K562 (cell line): Measurements from ENCODE around the gene GLRX3. TPM values are rescaled to one million over a fixed set of nuclear protein-coding genes. Genes with fewer than 3 reads are reported as not detected.

Experiments
- ATAC-seq: fragments of 200-7000 bp; cut with Tn5 transposase; 3 replicates; pipeline ENCODE4 v1.9.1; 2020; ENCODE audit warnings: moderate library complexity
- BruUV-seq: library from RNA; stranded (reverse); fragments of 400-500 nt; replicated peaks from 2 replicates; lab custom pipeline; 2021; lab: Mats Ljungman, UMichigan
- CTCF ChIA-PET: fragments of 300-600 bp; formaldehyde crosslinking; extraction: SDS; loops from one replicate; lab custom pipeline; 2021; ENCODE audit warnings: low intra/inter-chr PET ratio; lab: Yijun Ruan, JAX
- POLR2A ChIA-PET: fragments of 300-600, 350-650 bp; sonication (Branson Sonifier 250); formaldehyde crosslinking; extraction: SDS; loops from one replicate; lab custom pipeline; 2021; ENCODE audit warnings: antibody characterized with exemption, inconsistent platforms; lab: Yijun Ruan, JAX
- DNase-seq, 4 experiments: peaks; one replicate each; pipeline versions ENCODE4 v3.0.0 to v3.0.0-alpha.2; 2011 to 2018; ENCODE audit warnings: low spot score in 3 of 4, mixed read lengths in 3 of 4; ENCODE audit errors: extremely low read depth in 1 of 4
- FAIRE-seq: peaks from 2 replicates; lab custom pipeline; 2011; peaks lifted over from hg19 to GRCh38; lab: Jason Lieb, UNC
- H2AFZ ChIP-seq: 2 replicates; pipeline ENCODE4 v1.6.0; 2011; ENCODE audit warnings: low read depth, low read length, control low read depth, inconsistent platforms
- H3K27ac ChIP-seq: fragments of 200-600 bp; 3 replicates; pipeline ENCODE4 v1.8.0; 2011; ENCODE audit warnings: low read depth, mild to moderate bottlenecking, control low read depth, inconsistent platforms, low read length, moderate library complexity, mixed read lengths; ENCODE audit errors: extremely low read depth
- H3K27me3 ChIP-seq, 2 experiments: fragments of 300-600 bp in 1 of 2; 2 replicates in 1 of 2; 3 replicates in 1 of 2; pipeline versions ENCODE4 v1.6.0 to v1.8.0; 2011; ENCODE audit warnings: inconsistent platforms in 2 of 2, low read length in 2 of 2, mild to moderate bottlenecking in 1 of 2, mixed read lengths in 1 of 2, moderate library complexity in 1 of 2; ENCODE audit not compliant: control insufficient read depth in 2 of 2, insufficient read depth in 2 of 2
- H3K36me3 ChIP-seq: fragments of 300-600 bp; 3 replicates; pipeline ENCODE4 v1.8.0; 2011; ENCODE audit warnings: mild to moderate bottlenecking, low read length, inconsistent platforms; ENCODE audit not compliant: control insufficient read depth, insufficient read depth
- H3K4me1 ChIP-seq, 2 experiments: fragments of 200-600 bp in 1 of 2; replicated peaks in 1 of 2; 2 replicates in 1 of 2; 3 replicates in 1 of 2; pipeline versions ENCODE4 v1.5.1 to v1.8.0; 2011; ENCODE audit warnings: inconsistent platforms in 2 of 2, low read length in 2 of 2, mild to moderate bottlenecking in 1 of 2, mixed read lengths in 1 of 2, moderate library complexity in 1 of 2; ENCODE audit not compliant: control insufficient read depth in 2 of 2, insufficient read depth in 2 of 2
- H3K4me2 ChIP-seq: 2 replicates; pipeline ENCODE4 v1.6.1; 2011; ENCODE audit warnings: low read length, control low read depth, inconsistent platforms, mixed read lengths; ENCODE audit not compliant: insufficient read depth
- H3K4me3 ChIP-seq: fragments of 200-600 bp; sonication (generic), shearing (Covaris generic); 2 replicates; pipeline ENCODE4 v1.5.1; 2016; ENCODE audit warnings: control low read depth, inconsistent platforms
- H3K79me2 ChIP-seq: fragments of 200-600 bp; 3 replicates; pipeline ENCODE4 v1.8.0; 2011; ENCODE audit warnings: low read length, inconsistent platforms; ENCODE audit not compliant: control insufficient read depth, insufficient read depth
- H3K9ac ChIP-seq, 2 experiments: 2 replicates each; pipeline versions ENCODE4 v1.6.0 to v1.6.1; 2011; ENCODE audit warnings: low read depth in 2 of 2, low read length in 2 of 2, control low read depth in 1 of 2, inconsistent platforms in 1 of 2, mild to moderate bottlenecking in 1 of 2, mixed read lengths in 1 of 2; ENCODE audit not compliant: insufficient read depth in 1 of 2
- H3K9me1 ChIP-seq: one replicate; pipeline ENCODE4 v1.6.0; 2011; ENCODE audit warnings: inconsistent platforms, mild to moderate bottlenecking, low read length, moderate library complexity; ENCODE audit not compliant: control insufficient read depth, insufficient read depth
- H3K9me3 ChIP-seq: replicated peaks from 2 replicates; pipeline ENCODE4 v1.5.1; 2011; ENCODE audit warnings: low read depth, low read length, inconsistent platforms; ENCODE audit not compliant: control insufficient read depth, insufficient read depth
- H4K20me1 ChIP-seq: replicated peaks from 2 replicates; pipeline ENCODE4 v1.6.1; 2011; ENCODE audit warnings: low read length, inconsistent platforms, mixed read lengths; ENCODE audit not compliant: control insufficient read depth, insufficient read depth
- CBFA2T3 ChIP-seq: fragments of 450-650 bp; IDR thresholded peaks from 2 replicates; pipeline ENCODE4 v1.6.1; 2017
- MCM7 ChIP-seq, 2 experiments: fragments of 450-650 bp; IDR thresholded peaks; 2 replicates each; pipeline ENCODE4 v1.6.1; 2016 to 2018
- NFIC ChIP-seq: fragments of 450-650 bp; IDR thresholded peaks from 2 replicates; pipeline ENCODE4 v1.6.1; 2017; ENCODE audit warnings: mild to moderate bottlenecking, inconsistent platforms
- NRF1 ChIP-seq, 2 experiments: fragments of 450-650 bp; IDR thresholded peaks in 1 of 2; conservative IDR thresholded peaks in 1 of 2; 2 replicates each; pipeline ENCODE4 v1.6.1; 2014; ENCODE audit warnings: mild to moderate bottlenecking in 2 of 2
- POLR2B ChIP-seq: fragments of 450-650 bp; IDR thresholded peaks from 2 replicates; pipeline ENCODE4 v1.6.1; 2018; ENCODE audit warnings: low read depth; ENCODE audit not compliant: partially characterized antibody
- POLR2H ChIP-seq: IDR thresholded peaks from 2 replicates; pipeline ENCODE4 v1.6.1; 2016; ENCODE audit warnings: missing genetic modification characterization, low read depth, mild to moderate bottlenecking, control low read depth, missing compliant biosample characterization, moderate library complexity
- POLR3G ChIP-seq: IDR thresholded peaks from 2 replicates; pipeline ENCODE4 v1.6.1; 2011; ENCODE audit not compliant: insufficient read length, insufficient replicate concordance; ENCODE audit errors: extremely low read depth
- RBM17 ChIP-seq: fragments of 200-400 bp; formaldehyde crosslinking; IDR thresholded peaks from 2 replicates; pipeline ENCODE4 v1.6.1; 2017; ENCODE audit warnings: low read depth, mild to moderate bottlenecking, low read length, borderline replicate concordance
- SP2 ChIP-seq: IDR thresholded peaks from 2 replicates; pipeline ENCODE4 v1.6.1; 2011; ENCODE audit warnings: mild to moderate bottlenecking, low read depth, low read length, moderate library complexity; ENCODE audit not compliant: poor library complexity, severe bottlenecking; ENCODE audit errors: extremely low read depth
- ZNF668 ChIP-seq: fragments of 250-450 bp; sonication (Bioruptor Pico); IDR thresholded peaks from 2 replicates; pipeline ENCODE4 v1.8.0; 2022; ENCODE audit warnings: mild to moderate bottlenecking, inconsistent platforms
- ZNF778 ChIP-seq: fragments of 450-650 bp; formaldehyde crosslinking; IDR thresholded peaks from 2 replicates; pipeline ENCODE4 v1.4.0; 2020; ENCODE audit warnings: mild to moderate bottlenecking, moderate library complexity
- WGBS: fragments of 100-300 bp; shearing (Covaris generic); methylation state at CpG from one replicate; pipeline ENCODE4 v1.1.6; 2016; ENCODE audit warnings: low coverage, mixed read lengths; ENCODE audit not compliant: insufficient coverage; ENCODE audit errors: missing lambda C conversion rate; 5-methylcytosine and 5-hydroxymethylcytosine counted together
- in situ Hi-C: fragments of 300-500 bp; cut with MboI; formaldehyde crosslinking; loops from 4 replicates; pipeline ENCODE4 v1.15.0; 2018; ENCODE audit warnings: inconsistent platforms, mixed read lengths
- intact Hi-C: fragments of 100-400 bp; cut with micrococcal nuclease; formaldehyde crosslinking; loops from 2 replicates; pipeline ENCODE4 v1.14.2; 2022
- polyA plus RNA-seq, 8 experiments: library from polyadenylated mRNA; depleted of rRNA in 4 of 8; stranded (reverse) in 5 of 8; unstranded in 3 of 8; fragments of >200 nt; fragmentation: Nextera tagmentation in 2 of 8; fragmentation: Illumina TruSeq in 1 of 8; extraction: Ambion mirVana in 2 of 8; extraction: Trizol in 1 of 8; gene quantifications; 2 replicates each; pipeline versions ENCODE4 v1.2.1 to v1.2.3, GENCODE V29; 2011 to 2014; ENCODE audit warnings: inconsistent platforms in 1 of 8, missing spikeins in 1 of 8
- total RNA-seq, 7 experiments: library from RNA; depleted of rRNA in 6 of 7; stranded (reverse); fragments of >200 nt in 6 of 7; fragmentation: Illumina TruSeq in 2 of 7; extraction: Trizol in 2 of 7; gene quantifications; 2 replicates each; pipeline versions ENCODE4 v1.2.1 to v1.2.3, GENCODE V29; 2011 to 2021; ENCODE audit warnings: low replicate concordance in 1 of 7
- TF ChIP-seq, protein P1 (sequence below): fragments of 250-450 bp; sonication (Bioruptor Pico); IDR thresholded peaks from 2 replicates; pipeline ENCODE4 v1.5.0; 2020; ENCODE audit warnings: mild to moderate bottlenecking
- TF ChIP-seq, protein P2 (sequence below): fragments of 200-800 bp; sonication (Bioruptor generic); IDR thresholded peaks from 2 replicates; pipeline ENCODE4 v1.6.1; 2016; ENCODE audit warnings: missing genetic modification characterization, missing compliant biosample characterization
- TF ChIP-seq, protein P3 (sequence below): sonication (generic); formaldehyde crosslinking; IDR thresholded peaks from 2 replicates; pipeline ENCODE4 v1.9.0; 2022; ENCODE audit warnings: mild to moderate bottlenecking, missing genetic modification reagents
- TF ChIP-seq, protein P4 (sequence below): fragments of 450-650 bp; IDR thresholded peaks from 2 replicates; pipeline ENCODE4 v1.6.1; 2016; ENCODE audit warnings: antibody characterized with exemption

GLRX3 gene
- total and polyA plus RNA-seq, 9 of the 15 experiments (the other 6 are each of a cell fraction or from before 2014, with no cell fraction given): 115 to 190 (median 169) TPM

DNA sequence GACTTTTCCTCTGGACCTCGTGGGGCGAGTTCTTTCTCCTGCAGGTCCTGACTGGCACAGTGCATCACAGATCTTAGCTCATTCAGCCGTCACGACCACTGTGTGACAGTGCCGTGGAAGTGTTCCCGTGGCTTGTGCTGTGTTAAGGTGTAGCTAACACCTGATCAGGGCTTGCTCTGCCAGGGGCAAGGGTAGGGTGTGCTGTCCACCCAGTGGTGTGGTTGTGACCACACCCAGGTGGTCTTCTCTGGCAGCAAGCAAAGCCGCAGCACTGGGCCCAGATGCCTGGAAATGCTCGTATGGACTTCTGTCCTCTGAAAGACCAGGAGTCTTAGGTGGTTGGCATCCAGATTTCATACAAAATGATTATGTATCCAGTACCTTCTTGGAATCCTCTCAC lies 86.2 kb downstream of the GLRX3 start:
- no peak overlapping the region for H2AFZ ChIP-seq
- DNase-seq (no peak), FAIRE-seq (no peak), ATAC-seq (no peak)
- no peak overlapping the region for H3K9ac ChIP-seq
- H3K36me3 ChIP-seq: no peaks in the 10 kb centered on the region
- intact Hi-C loops: no loop called here
- no peak overlapping the region for H3K4me2 ChIP-seq
- no TSS peak for BruUV-seq
- in situ Hi-C loops: no loop called here
- H3K79me2 ChIP-seq: no peaks in the 10 kb centered on the region
- H3K27ac ChIP-seq: no peak overlapping the region
- no peaks in the 10 kb centered on the region for H3K9me3 ChIP-seq
- 25% methylated on average over 4 of the region's 8 CpGs for WGBS
- H3K4me3 ChIP-seq: no peak overlapping the region
- CTCF ChIA-PET: no interaction called here
- no peaks in the 10 kb centered on the region; the same call in 1 of the 2 replicates for H4K20me1 ChIP-seq
- POLR2A ChIA-PET: interaction anchor here (0.6 kb wide), 1 partner anchor 47 kb away, joined by 3 read pairs; no protein-coding TSS in a partner anchor
- peaks cover 2% of the 10 kb centered on the region for H3K9me1 ChIP-seq
- no peaks in the 10 kb centered on the region; a peak in 1 of 5 replicates for H3K27me3 ChIP-seq
- H3K4me1 ChIP-seq: peaks cover 0 to 5% of the 10 kb centered on the region in 2 experiments; a peak in 2 of 5 replicates
- no peak for TF ChIP-seq ZNF668 (CRISPR knock-in tag)
- TF ChIP-seq NRF1 (conservative IDR thresholded peaks at IDR 0.05 in 1 of 2, IDR thresholded peaks at IDR 0.05 in 1 of 2): no peak
- TF ChIP-seq, protein P1, sequence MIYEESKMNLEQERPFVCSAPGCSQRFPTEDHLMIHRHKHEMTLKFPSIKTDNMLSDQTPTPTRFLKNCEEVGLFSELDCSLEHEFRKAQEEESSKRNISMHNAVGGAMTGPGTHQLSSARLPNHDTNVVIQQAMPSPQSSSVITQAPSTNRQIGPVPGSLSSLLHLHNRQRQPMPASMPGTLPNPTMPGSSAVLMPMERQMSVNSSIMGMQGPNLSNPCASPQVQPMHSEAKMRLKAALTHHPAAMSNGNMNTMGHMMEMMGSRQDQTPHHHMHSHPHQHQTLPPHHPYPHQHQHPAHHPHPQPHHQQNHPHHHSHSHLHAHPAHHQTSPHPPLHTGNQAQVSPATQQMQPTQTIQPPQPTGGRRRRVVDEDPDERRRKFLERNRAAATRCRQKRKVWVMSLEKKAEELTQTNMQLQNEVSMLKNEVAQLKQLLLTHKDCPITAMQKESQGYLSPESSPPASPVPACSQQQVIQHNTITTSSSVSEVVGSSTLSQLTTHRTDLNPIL (CRISPR knock-in tag): no peak
- TF ChIP-seq, protein P2, sequence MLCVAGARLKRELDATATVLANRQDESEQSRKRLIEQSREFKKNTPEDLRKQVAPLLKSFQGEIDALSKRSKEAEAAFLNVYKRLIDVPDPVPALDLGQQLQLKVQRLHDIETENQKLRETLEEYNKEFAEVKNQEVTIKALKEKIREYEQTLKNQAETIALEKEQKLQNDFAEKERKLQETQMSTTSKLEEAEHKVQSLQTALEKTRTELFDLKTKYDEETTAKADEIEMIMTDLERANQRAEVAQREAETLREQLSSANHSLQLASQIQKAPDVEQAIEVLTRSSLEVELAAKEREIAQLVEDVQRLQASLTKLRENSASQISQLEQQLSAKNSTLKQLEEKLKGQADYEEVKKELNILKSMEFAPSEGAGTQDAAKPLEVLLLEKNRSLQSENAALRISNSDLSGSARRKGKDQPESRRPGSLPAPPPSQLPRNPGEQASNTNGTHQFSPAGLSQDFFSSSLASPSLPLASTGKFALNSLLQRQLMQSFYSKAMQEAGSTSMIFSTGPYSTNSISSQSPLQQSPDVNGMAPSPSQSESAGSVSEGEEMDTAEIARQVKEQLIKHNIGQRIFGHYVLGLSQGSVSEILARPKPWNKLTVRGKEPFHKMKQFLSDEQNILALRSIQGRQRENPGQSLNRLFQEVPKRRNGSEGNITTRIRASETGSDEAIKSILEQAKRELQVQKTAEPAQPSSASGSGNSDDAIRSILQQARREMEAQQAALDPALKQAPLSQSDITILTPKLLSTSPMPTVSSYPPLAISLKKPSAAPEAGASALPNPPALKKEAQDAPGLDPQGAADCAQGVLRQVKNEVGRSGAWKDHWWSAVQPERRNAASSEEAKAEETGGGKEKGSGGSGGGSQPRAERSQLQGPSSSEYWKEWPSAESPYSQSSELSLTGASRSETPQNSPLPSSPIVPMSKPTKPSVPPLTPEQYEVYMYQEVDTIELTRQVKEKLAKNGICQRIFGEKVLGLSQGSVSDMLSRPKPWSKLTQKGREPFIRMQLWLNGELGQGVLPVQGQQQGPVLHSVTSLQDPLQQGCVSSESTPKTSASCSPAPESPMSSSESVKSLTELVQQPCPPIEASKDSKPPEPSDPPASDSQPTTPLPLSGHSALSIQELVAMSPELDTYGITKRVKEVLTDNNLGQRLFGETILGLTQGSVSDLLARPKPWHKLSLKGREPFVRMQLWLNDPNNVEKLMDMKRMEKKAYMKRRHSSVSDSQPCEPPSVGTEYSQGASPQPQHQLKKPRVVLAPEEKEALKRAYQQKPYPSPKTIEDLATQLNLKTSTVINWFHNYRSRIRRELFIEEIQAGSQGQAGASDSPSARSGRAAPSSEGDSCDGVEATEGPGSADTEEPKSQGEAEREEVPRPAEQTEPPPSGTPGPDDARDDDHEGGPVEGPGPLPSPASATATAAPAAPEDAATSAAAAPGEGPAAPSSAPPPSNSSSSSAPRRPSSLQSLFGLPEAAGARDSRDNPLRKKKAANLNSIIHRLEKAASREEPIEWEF: no peak
- TF ChIP-seq CBFA2T3: no peak
- no peak for TF ChIP-seq POLR2H (tag)
- TF ChIP-seq SP2: no peak
- TF ChIP-seq NFIC: no peak
- no peak for TF ChIP-seq RBM17
- TF ChIP-seq, protein P3, sequence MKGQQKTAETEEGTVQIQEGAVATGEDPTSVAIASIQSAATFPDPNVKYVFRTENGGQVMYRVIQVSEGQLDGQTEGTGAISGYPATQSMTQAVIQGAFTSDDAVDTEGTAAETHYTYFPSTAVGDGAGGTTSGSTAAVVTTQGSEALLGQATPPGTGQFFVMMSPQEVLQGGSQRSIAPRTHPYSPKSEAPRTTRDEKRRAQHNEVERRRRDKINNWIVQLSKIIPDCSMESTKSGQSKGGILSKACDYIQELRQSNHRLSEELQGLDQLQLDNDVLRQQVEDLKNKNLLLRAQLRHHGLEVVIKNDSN (CRISPR knock-in tag): no peak
- TF ChIP-seq POLR2B: no peak
- TF ChIP-seq, protein P4, sequence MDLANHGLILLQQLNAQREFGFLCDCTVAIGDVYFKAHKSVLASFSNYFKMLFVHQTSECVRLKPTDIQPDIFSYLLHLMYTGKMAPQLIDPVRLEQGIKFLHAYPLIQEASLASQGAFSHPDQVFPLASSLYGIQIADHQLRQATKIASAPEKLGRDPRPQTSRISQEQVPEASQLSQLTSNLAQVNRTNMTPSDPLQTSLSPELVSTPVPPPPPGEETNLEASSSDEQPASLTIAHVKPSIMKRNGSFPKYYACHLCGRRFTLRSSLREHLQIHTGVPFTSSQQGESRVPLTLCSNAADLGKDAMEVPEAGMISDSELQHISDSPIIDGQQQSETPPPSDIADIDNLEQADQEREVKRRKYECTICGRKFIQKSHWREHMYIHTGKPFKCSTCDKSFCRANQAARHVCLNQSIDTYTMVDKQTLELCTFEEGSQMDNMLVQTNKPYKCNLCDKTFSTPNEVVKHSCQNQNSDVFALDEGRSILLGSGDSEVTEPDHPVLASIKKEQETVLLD: no peak
- no peak for TF ChIP-seq POLR3G
- no peak for TF ChIP-seq MCM7 (IDR thresholded peaks at IDR 0.05)
- TF ChIP-seq ZNF778 (CRISPR knock-in tag): no peak
